IMR-90 (cell line): Measurements from ENCODE around the gene NBEA. TPM values are rescaled to one million over a fixed set of nuclear protein-coding genes. Genes with fewer than 3 reads are reported as not detected.

Experiments
- ATAC-seq: fragments of 200-7000 bp; cut with Tn5 transposase; 2 replicates; pipeline ENCODE4 v1.9.1; 2020; ENCODE audit warnings: low read depth, mild to moderate bottlenecking, moderate library complexity
- BruUV-seq: library from RNA; stranded (reverse); fragments of 400-500 nt; replicated peaks from 2 replicates; lab custom pipeline; 2021; lab: Mats Ljungman, UMichigan
- CTCF ChIA-PET: fragments of 300-600 bp; formaldehyde crosslinking; extraction: SDS; loops from one replicate; lab custom pipeline; 2021; ENCODE audit warnings: antibody characterized with exemption; lab: Yijun Ruan, JAX
- POLR2A ChIA-PET: fragments of 300-600 bp; sonication (Branson Sonifier 250); formaldehyde crosslinking; loops from one replicate; lab custom pipeline; 2022; ENCODE audit warnings: antibody characterized with exemption; ENCODE audit not compliant: unreplicated experiment; lab: Charles Lee
- DNase-seq: peaks from one replicate; pipeline ENCODE4 v3.0.0; 2013
- H2AFZ ChIP-seq: replicated peaks from 2 replicates; pipeline ENCODE3; 2013; ENCODE audit warnings: low read length, mild to moderate bottlenecking; ENCODE audit not compliant: poor library complexity
- H2AK5ac ChIP-seq: 2 replicates; pipeline ENCODE4 v1.6.1; 2013; ENCODE audit warnings: low read depth, low read length, inconsistent platforms
- H2AK9ac ChIP-seq: replicated peaks from 2 replicates; pipeline ENCODE3; 2013; ENCODE audit warnings: mild to moderate bottlenecking, low read depth, low read length, moderate library complexity; ENCODE audit not compliant: poor library complexity
- H2BK120ac ChIP-seq: 2 replicates; pipeline ENCODE4 v1.6.1; 2013; ENCODE audit warnings: low read depth, low read length, inconsistent platforms
- H2BK15ac ChIP-seq: 3 replicates; pipeline ENCODE4 v1.6.1; 2013; ENCODE audit warnings: low read depth, low read length, inconsistent platforms
- H2BK20ac ChIP-seq: 2 replicates; pipeline ENCODE4 v1.6.1; 2013; ENCODE audit warnings: low read depth, mild to moderate bottlenecking, inconsistent platforms, low read length, moderate library complexity
- H2BK5ac ChIP-seq: 2 replicates; pipeline ENCODE4 v1.6.1; 2013; ENCODE audit warnings: mild to moderate bottlenecking, low read depth, low read length, inconsistent platforms; ENCODE audit not compliant: poor library complexity, severe bottlenecking
- H3K14ac ChIP-seq: replicated peaks from 2 replicates; pipeline ENCODE4 v1.6.1; 2013; ENCODE audit warnings: low read depth, low read length, inconsistent platforms
- H3K18ac ChIP-seq: 2 replicates; pipeline ENCODE4 v1.6.1; 2013; ENCODE audit warnings: low read depth, low read length, control low read depth
- H3K23ac ChIP-seq: 2 replicates; pipeline ENCODE4 v1.6.1; 2013; ENCODE audit warnings: low read depth, low read length, inconsistent platforms
- H3K27ac ChIP-seq: 2 replicates; pipeline ENCODE4 v1.5.1; 2013; ENCODE audit warnings: mild to moderate bottlenecking, control low read depth, low read length; ENCODE audit not compliant: insufficient read depth
- H3K27me3 ChIP-seq: 2 replicates; pipeline ENCODE4 v1.6.1; 2013; ENCODE audit warnings: low read length; ENCODE audit not compliant: control insufficient read depth, insufficient read depth
- H3K36me3 ChIP-seq: 2 replicates; pipeline ENCODE4 v1.6.1; 2013; ENCODE audit warnings: low read length, mixed read lengths; ENCODE audit not compliant: control insufficient read depth, insufficient read depth
- H3K4ac ChIP-seq: 2 replicates; pipeline ENCODE4 v1.6.1; 2013; ENCODE audit warnings: low read depth, low read length, inconsistent platforms
- H3K4me1 ChIP-seq: 2 replicates; pipeline ENCODE4 v1.6.1; 2013; ENCODE audit warnings: low read length, mixed read lengths; ENCODE audit not compliant: control insufficient read depth, insufficient read depth
- H3K4me2 ChIP-seq: 2 replicates; pipeline ENCODE4 v1.6.1; 2013; ENCODE audit warnings: low read depth, mild to moderate bottlenecking, control low read depth, low read length, moderate library complexity
- H3K4me3 ChIP-seq: 2 replicates; pipeline ENCODE4 v1.5.1; 2013; ENCODE audit warnings: low read depth, mild to moderate bottlenecking, control low read depth, low read length, moderate library complexity; ENCODE audit not compliant: insufficient read depth
- H3K56ac ChIP-seq: 2 replicates; pipeline ENCODE4 v1.6.1; 2013; ENCODE audit warnings: low read length, inconsistent platforms; ENCODE audit not compliant: insufficient read depth; ENCODE audit errors: extremely low read depth
- H3K79me1 ChIP-seq, 2 experiments: 2 replicates each; pipeline ENCODE4 v1.6.1; 2013; ENCODE audit warnings: low read length in 2 of 2, inconsistent platforms in 1 of 2, low read depth in 1 of 2
- H3K9ac ChIP-seq: 2 replicates; pipeline ENCODE4 v1.6.1; 2013; ENCODE audit warnings: low read depth, low read length, control low read depth
- H3K9me1 ChIP-seq: 2 replicates; pipeline ENCODE4 v1.6.1; 2013; ENCODE audit warnings: low read length, inconsistent platforms; ENCODE audit not compliant: insufficient read depth
- H3K9me3 ChIP-seq: 2 replicates; pipeline ENCODE4 v1.6.1; 2013; ENCODE audit warnings: low read length; ENCODE audit not compliant: control insufficient read depth, insufficient read depth
- H4K20me1 ChIP-seq: 2 replicates; pipeline ENCODE4 v1.6.1; 2013; ENCODE audit warnings: low read length, inconsistent platforms; ENCODE audit not compliant: insufficient read depth
- H4K5ac ChIP-seq: 2 replicates; pipeline ENCODE4 v1.6.1; 2013; ENCODE audit warnings: mild to moderate bottlenecking, low read depth, low read length, control low read depth
- H4K8ac ChIP-seq, 2 experiments: 2 replicates each; pipeline ENCODE4 v1.6.1; 2013; ENCODE audit warnings: low read depth in 2 of 2, low read length in 2 of 2, control low read depth in 1 of 2, inconsistent platforms in 1 of 2
- H4K91ac ChIP-seq: 2 replicates; pipeline ENCODE4 v1.6.1; 2013; ENCODE audit warnings: low read depth, low read length, inconsistent platforms; ENCODE audit not compliant: insufficient read depth
- BHLHE40 ChIP-seq: fragments of 150-350 bp; IDR thresholded peaks from 2 replicates; pipeline ENCODE4 v1.6.1; 2016; ENCODE audit warnings: mild to moderate bottlenecking, low read depth, low read length
- CEBPB ChIP-seq: IDR thresholded peaks from 2 replicates; pipeline ENCODE4 v1.6.1; 2012; ENCODE audit warnings: low read depth, low read length, improper control_type of control experiment
- CHD1 ChIP-seq: IDR thresholded peaks from 2 replicates; pipeline ENCODE4 v1.6.1; 2012; ENCODE audit warnings: low read depth, low read length, improper control_type of control experiment
- FOS ChIP-seq: fragments of 150-350 bp; IDR thresholded peaks from 2 replicates; pipeline ENCODE4 v1.6.1; 2016; ENCODE audit warnings: low read depth, low read length
- MAFK ChIP-seq: IDR thresholded peaks from 2 replicates; pipeline ENCODE4 v1.6.1; 2012; ENCODE audit warnings: low read depth, low read length, improper control_type of control experiment
- MAZ ChIP-seq: IDR thresholded peaks from 2 replicates; pipeline ENCODE4 v1.6.1; 2012; ENCODE audit warnings: low read depth, mild to moderate bottlenecking, low read length, improper control_type of control experiment, moderate library complexity, borderline replicate concordance
- MXI1 ChIP-seq: IDR thresholded peaks from 2 replicates; pipeline ENCODE4 v1.6.1; 2012; ENCODE audit warnings: low read depth, mild to moderate bottlenecking, low read length, moderate library complexity, borderline replicate concordance
- NFE2L2 ChIP-seq: fragments of 150-350 bp; IDR thresholded peaks from 2 replicates; pipeline ENCODE4 v1.6.1; 2016; ENCODE audit warnings: low read depth, mild to moderate bottlenecking, low read length
- POLR2A ChIP-seq: IDR thresholded peaks from 2 replicates; pipeline ENCODE4 v1.6.1; 2012; ENCODE audit warnings: mild to moderate bottlenecking, low read depth, low read length
- RAD21 ChIP-seq: IDR thresholded peaks from 2 replicates; pipeline ENCODE4 v1.6.1; 2012; ENCODE audit warnings: low read length, improper control_type of control experiment
- RFX5 ChIP-seq: IDR thresholded peaks from 2 replicates; pipeline ENCODE4 v1.8.0; 2012; ENCODE audit warnings: low read depth, mild to moderate bottlenecking, low read length, moderate library complexity
- SMC3 ChIP-seq: fragments of 150-350 bp; IDR thresholded peaks from 2 replicates; pipeline ENCODE4 v1.6.1; 2016; ENCODE audit warnings: low read depth, mild to moderate bottlenecking, antibody characterized with exemption, low read length, moderate library complexity
- WGBS, 2 experiments: methylation state at CpG; one replicate each; pipeline versions ENCODE4 v1.1.5 to v1.1.7; 2013; ENCODE audit warnings: missing lambda C conversion rate in 2 of 2; ENCODE audit not compliant: insufficient read length in 1 of 2; ENCODE audit errors: extremely low coverage in 2 of 2; 5-methylcytosine and 5-hydroxymethylcytosine counted together
- dilution Hi-C: fragments of 300-500 bp; cut with HindIII; formaldehyde crosslinking; loops from one replicate; pipeline ENCODE4 v1.14.3; 2018; ENCODE audit warnings: low sequenced_read_pairs; ENCODE audit not compliant: unreplicated experiment
- in situ Hi-C: fragments of 300-500 bp; cut with MboI; formaldehyde crosslinking; loops from 3 replicates; pipeline ENCODE4 v1.14.3; 2019; ENCODE audit warnings: low sequenced_read_pairs, inconsistent platforms, mixed read lengths
- intact Hi-C: fragments of 100-400 bp; cut with micrococcal nuclease; formaldehyde crosslinking; loops from 2 replicates; pipeline ENCODE4 v1.10.0; 2022
- polyA plus RNA-seq, 3 experiments: library from polyadenylated mRNA; depleted of rRNA; stranded (reverse); fragments of >200 nt; gene quantifications; 2 replicates each; pipeline ENCODE4 v1.2.3, GENCODE V29; 2012; ENCODE audit warnings: low replicate concordance in 1 of 3
- total RNA-seq: library from RNA; depleted of rRNA; stranded (reverse); fragments of >200 nt; gene quantifications from 2 replicates; pipeline ENCODE4 v1.2.3, GENCODE V29; 2012
- TF ChIP-seq, protein P1 (sequence below): fragments of 150-350 bp; IDR thresholded peaks from 2 replicates; pipeline ENCODE4 v1.6.1; 2017; ENCODE audit warnings: mild to moderate bottlenecking, antibody characterized with exemption, low read length, low read depth
- TF ChIP-seq, protein P2 (sequence below): conservative IDR thresholded peaks from 2 replicates; pipeline ENCODE4 v1.5.1; 2012; ENCODE audit warnings: mild to moderate bottlenecking, low read depth, low read length, improper control_type of control experiment

NBEA gene
- total and polyA plus RNA-seq, 2 of the 4 experiments (the other 2 are of a cell fraction), result 0.82 to 2.2 TPM

DNA sequence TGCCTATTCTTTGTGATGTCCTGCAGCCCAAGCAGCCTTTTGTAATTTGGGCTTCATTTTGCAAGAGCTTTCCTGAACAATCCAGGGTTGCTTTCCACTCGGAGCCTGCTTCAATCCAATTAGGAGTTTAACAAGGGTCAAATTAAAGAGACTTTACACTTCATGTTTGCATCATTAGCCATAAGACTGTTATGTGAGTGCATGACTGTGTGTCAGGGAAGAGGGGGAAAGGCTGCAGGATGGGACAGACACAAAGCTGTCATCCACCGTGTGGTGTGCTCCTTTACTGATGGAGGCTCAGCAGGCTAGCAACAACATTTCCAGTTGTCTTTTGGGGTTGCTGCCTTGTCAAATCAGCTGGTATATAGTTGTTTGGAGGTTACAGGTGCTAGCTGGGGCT lies 558.1 kb downstream of the NBEA start:
- Histone ChIP-seq H3K36me3 (no peaks in the 10 kb centered on the region), H3K79me1 (no peaks in the 10 kb centered on the region), H4K20me1 (no peaks in the 10 kb centered on the region), H3K9me1 (no peaks in the 10 kb centered on the region), H2AK5ac (no peak overlapping the region), H2BK20ac (no peak overlapping the region), H3K27me3 (no peaks in the 10 kb centered on the region), H3K4me3 (no peak overlapping the region), H2BK15ac (no peak overlapping the region), H4K5ac (no peak overlapping the region), H3K56ac (no peak overlapping the region), H3K23ac (no peak overlapping the region), H4K8ac (no peak overlapping the region), H3K4ac (no peak overlapping the region), H3K9me3 (no peaks in the 10 kb centered on the region), H4K91ac (no peak overlapping the region), H2BK120ac (no peak overlapping the region), H3K4me2 (no peak overlapping the region), H2BK5ac (no peak overlapping the region), H3K18ac (no peak overlapping the region), H2AK9ac (no peak overlapping the region), H3K4me1 (no peaks in the 10 kb centered on the region), H3K27ac (no peak overlapping the region), H3K9ac (no peak overlapping the region), H2AFZ (no peak overlapping the region), H3K14ac (no peak overlapping the region)
- in situ Hi-C loops (no loop called here), dilution Hi-C loops (no loop called here), intact Hi-C loops (no loop called here)
- ChIA-PET CTCF (no interaction called here), POLR2A (no interaction called here)
- TF ChIP-seq BHLHE40, result no peak
- TF ChIP-seq NFE2L2, result no peak
- TF ChIP-seq MAZ, result no peak
- no peak for TF ChIP-seq RFX5
- no peak for TF ChIP-seq POLR2A
- no peak for TF ChIP-seq FOS
- no peak for TF ChIP-seq MAFK
- TF ChIP-seq SMC3, result no peak
- TF ChIP-seq, protein P1, sequence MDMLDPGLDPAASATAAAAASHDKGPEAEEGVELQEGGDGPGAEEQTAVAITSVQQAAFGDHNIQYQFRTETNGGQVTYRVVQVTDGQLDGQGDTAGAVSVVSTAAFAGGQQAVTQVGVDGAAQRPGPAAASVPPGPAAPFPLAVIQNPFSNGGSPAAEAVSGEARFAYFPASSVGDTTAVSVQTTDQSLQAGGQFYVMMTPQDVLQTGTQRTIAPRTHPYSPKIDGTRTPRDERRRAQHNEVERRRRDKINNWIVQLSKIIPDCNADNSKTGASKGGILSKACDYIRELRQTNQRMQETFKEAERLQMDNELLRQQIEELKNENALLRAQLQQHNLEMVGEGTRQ, result no peak
- TF ChIP-seq, protein P2, sequence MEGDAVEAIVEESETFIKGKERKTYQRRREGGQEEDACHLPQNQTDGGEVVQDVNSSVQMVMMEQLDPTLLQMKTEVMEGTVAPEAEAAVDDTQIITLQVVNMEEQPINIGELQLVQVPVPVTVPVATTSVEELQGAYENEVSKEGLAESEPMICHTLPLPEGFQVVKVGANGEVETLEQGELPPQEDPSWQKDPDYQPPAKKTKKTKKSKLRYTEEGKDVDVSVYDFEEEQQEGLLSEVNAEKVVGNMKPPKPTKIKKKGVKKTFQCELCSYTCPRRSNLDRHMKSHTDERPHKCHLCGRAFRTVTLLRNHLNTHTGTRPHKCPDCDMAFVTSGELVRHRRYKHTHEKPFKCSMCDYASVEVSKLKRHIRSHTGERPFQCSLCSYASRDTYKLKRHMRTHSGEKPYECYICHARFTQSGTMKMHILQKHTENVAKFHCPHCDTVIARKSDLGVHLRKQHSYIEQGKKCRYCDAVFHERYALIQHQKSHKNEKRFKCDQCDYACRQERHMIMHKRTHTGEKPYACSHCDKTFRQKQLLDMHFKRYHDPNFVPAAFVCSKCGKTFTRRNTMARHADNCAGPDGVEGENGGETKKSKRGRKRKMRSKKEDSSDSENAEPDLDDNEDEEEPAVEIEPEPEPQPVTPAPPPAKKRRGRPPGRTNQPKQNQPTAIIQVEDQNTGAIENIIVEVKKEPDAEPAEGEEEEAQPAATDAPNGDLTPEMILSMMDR, result no peak
- TF ChIP-seq RAD21, result no peak
- no peak for TF ChIP-seq CEBPB
- no peak for TF ChIP-seq MXI1
- no peak for TF ChIP-seq CHD1
- no CpG with 5 or more reads among the region's 2 CpGs for WGBS, 2 experiments
- no peak for DNase-seq
- no peak for ATAC-seq
- BruUV-seq, result no TSS peak
